Amniotic epithelial cell (primary cell): ENCODE results near the gene CNTFR.
A peak's percentile ranks its signal among the peaks of the same experiment; 100 is the strongest.

Source experiments
- DNase-seq: peaks from one replicate; pipeline ENCODE4 v3.0.0-alpha.2; 2010; ENCODE audit warnings: low read depth

CNTFR gene

DNA sequence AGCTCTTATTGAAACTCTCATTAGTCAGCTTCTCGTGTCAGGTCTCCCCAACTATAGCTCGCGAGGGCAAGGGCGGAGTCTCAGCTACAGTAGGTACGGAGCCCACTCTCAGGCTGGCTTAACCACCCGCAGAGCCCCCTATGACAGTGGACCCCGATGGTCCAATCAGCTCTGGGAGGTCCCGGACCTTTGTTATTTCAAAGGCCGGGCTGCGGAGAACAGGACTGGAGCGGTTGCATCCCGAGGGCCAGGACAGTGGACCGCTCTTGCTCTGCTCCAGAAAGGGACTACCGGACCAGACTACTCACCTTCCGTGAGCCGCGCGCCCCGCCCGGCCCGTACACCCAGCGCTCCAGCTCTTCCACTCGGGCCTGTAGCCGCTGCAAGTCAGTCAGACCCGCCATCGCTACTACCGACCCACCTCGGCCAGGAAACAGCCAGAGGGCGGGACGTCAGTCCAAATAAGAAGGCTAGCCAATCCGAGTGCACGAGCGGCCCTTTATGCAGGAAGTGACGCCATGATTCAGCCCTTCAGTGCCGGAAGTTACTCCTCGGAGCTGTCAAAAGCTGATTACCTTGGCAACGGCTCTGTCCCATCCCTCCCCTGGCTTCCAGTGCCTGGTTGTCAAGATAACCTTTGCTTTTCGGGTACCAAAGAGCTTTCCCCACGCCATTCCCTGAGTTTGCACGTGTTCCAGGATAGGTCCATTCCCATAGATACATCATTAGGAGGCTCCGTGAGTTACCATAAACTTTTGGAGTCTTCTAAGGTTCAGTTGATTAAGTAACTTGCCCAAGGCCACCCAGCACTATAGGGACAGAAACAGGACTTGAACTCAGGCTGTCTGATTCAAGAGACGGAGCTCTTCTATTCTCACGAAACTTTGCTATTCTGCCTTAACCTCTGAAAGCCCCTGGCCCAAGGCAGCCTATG, 30.8 kb upstream of the CNTFR start, which contains the start of gene DCTN3:
TSS of gene DCTN3 (minus strand) at position 435 of the 934 bp plus-strand sequence. CDS start at position 404, 31 bp downstream.
- DNase-seq: peak; percentile 93

DNA sequence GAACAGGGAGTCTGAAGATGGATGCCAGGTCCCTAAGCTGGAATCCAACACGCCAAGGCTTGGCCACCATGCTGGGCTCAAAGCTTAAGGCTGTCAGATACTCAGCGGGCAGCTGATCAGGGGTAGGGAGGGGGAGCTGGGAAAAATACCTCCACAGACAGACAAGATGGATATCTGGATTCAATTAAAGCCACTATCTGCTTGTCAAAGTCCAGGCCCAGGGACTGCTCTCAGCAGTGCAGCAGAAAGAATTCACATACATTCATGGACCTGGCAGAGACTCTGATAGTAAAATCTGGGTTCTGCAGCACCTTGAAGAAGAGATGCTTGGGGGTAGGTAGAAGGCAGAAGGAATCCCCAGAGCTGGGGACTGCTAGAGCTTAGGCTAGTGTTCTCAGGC, 25.6 kb upstream of the CNTFR start:
- DNase-seq: no peak

DNA sequence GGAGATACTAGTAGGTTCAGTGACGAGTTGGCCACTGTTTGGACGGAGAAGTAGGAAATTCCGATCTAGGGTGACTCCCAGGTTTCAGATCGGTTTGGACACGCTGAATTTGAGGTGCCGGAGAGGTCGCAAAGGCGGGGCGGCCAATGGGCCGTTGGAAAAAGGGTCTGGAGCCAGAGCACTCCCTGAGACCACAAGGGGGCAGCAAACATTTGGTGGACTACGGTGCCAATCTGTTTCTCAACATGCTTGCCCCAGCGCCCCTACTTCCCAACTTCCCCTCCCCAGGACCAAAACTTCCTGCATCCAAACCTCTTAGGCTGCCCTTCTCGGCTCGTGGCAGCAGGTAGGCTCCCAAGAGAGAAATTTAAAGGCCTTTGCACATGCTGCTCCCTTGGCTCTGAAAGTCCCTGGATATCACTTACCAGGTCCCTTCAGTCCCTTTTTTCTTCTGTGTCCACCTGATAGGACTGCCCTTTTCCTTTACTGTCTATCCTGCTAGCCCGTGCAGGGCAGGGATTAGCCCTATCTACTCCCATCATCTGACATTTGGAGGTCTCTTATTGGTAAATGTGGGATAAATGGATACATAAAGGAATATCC, 23.4 kb upstream of the CNTFR start:
- peak; percentile 60 for DNase-seq

DNA sequence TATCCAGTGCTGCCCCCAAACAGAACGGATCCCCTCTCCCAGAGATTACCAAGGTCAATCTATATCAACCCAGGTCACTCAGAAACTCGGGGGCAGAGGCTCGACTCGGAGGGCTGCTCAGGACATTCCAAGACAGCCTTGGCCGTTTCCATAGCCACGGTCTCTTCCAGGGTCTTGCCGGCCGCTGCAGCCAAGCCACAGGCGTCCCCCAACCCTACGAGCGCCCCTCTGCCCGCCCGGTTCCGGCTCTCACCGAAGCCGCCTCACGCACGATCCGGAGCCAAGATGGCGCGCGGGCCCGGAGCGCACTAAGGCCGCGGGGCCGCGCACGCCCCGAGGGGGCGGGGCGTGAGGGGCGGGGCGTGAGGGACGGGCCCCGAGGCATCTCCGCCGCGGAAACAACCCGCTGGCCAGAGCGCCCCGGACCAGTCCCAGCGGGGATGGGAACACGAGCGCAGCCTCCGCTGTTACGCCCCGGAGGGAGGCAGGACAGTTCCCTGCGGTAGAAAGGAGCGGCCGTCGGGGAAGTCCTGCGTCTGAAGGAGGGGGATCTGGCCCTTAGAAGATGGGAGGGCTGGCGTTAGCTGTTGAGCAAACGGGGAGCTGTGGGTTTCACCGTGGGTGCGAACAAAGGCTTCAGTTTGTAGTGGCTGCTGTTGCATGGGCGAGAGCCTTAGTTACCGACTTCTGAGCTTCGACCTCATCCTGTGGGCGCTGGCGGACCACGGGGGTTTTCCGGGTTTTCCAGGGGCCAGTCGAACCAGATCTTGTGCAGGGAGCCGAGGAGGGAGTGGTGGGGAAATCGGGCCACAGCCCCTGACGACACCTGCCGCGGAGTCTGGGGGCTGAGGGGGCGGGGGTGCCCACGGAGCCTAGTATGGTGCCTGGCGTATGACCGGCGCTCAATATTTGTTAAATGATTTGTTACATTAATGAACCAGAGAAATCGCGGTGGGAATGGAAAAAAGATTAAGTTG, 22.6 kb upstream of the CNTFR start, which contains the start of gene RPP25L:
TSS of gene RPP25L (minus strand) at position 287 of the 977 bp plus-strand sequence. CDS start 801 bp downstream, outside the sequence.
- peak; percentile 72 for DNase-seq

DNA sequence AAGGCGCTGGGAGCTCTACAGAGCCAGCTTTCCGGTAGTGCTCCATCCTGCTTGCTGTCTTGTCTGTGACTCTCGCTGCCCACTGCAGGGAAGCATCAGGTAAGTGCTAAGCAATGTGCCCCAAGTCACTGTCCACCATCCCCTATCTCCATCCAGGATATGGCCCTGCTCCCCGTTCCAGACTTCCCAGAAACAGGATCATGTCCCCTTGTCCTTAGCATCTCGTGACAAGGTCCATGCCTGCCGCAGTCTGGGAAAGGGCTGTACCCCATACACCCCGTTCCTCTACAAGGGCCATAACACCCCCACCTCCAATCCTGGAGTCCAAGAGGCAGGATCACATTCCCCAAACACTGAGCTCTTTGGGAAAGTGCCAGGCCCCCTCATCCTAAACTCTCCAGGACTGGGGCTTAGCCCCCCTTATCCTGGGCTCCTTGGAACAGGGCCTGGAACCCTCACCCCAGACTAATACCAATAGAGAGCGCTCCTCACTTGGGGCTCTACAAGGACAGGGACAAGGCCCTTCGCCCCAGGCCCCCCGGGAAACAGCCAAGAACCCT, 21.8 kb upstream of the CNTFR start:
- no peak for DNase-seq

DNA sequence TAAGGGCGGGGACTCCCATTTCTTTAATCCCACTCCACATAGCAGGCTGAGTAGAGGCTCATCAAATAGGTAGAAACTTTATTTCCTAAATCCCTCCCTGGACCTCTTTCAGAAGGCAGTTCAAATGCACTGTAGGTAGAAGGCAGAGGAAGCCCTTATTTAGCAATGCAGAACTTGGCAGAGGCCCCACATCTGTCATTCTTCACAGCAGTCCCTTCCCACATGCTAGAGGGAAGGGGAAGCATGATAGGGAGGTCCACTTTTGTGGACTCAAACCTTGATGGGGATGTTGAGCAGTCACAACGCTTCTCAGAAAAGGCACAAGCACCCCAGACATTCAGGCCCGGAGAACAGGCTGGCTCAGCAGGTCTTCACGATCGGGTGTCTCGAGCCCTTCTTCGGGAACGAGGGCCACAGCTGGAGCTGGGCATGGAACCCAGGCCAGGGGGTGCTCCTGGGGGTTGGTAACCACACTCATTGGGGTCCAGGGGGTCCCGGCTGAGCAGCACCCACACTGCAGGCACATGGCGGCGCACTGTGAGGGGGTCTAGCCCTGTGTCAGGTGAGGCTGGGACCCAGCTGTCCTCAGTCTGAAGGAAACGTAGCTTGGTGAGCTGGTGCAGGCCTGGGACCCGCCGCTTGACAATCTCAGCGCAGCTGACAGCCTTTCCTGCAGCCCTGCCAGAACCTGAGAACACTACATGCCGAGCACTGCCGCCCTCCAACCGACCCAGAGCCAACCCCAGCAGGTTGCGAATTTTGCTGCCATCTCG, 21.1 kb upstream of the CNTFR start:
- peak; percentile 16 for DNase-seq

DNA sequence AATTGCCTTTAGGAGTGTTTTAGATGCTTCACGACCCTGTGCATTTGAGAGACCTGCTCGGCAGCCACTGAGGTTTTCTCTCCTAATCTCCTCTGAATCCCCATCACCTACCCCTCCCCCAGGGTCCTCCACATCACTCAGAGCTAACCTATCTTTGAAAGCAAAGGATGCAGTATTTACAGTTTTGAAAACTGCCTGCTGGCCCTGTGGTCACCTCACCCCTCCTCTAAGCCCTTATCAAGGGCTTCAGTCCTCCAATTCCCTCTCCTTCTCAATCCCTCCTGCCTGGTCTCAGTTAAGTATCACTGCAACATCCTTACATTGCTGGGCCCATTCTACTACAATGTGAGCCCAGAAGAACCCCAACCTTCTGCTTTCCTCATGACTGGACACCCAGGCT, 17.8 kb upstream of the CNTFR start:
- no peak for DNase-seq

DNA sequence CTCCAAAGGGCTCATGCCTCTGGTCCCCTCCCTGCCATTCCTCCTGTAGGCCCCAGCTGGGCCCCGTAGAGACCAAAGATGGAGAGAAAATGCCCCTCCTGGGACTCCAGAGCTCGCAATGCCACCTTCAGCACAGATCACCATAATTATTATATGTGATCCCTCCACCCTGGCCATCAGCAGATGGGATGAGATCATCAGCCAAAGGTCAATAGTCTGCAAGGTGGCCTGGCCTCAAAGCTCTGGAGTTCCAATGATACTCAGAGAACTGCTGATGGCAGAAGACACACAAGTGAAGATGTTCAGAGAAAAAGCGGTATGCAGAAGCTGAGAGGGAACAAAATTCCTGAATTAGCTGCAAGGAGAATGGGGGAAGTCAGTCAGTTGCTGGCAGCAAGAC, 17.4 kb upstream of the CNTFR start:
- DNase-seq: no peak

DNA sequence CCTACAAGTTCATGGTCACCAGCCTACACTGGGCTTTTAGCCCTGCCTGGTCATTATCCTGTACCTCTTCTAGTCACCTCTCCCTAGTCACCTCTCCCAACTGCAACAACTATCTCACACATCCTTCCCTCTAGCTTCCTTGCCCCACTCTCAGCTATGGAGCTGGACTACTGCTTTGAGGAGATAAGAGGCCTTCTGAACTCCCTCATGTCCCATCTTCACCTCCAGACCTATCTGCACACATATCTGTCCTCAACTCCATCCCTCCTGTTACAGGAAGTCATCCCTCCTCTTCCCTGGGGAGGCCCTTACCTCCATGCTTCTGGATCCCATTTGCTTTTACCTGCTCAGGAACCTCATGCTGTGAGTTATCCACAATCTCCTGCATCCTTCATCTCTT, 16.7 kb upstream of the CNTFR start:
- DNase-seq: no peak

DNA sequence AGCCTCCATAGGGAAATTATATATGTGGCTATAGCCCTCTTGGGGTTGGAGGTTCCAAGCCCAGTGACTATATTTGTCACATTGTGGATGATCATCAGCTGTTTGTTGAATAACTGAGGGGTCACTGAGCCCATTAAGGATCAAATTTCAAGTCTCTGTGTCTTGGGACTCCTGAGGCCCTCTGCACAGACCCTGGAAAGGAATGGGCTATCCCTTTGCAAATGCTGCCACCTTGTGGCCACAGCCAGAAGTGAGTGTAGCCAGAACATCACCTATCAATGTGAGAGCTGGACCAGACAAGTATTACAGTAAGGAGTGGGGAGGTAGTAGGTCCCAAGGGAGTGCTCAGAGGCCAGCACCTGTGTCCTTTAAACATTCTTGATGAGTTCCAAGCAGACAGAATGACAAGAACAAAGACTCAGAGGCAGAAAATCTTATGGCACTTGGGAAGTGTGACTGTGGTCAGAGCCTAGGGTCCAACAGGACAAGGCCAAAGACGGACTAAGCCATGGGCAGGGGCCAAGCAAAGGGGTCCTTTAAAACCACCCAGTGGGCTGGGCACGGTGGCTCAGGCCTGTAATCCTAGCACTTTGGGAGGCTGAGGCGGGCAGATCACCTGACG, 14.2 kb upstream of the CNTFR start:
- peak; percentile 54 for DNase-seq

DNA sequence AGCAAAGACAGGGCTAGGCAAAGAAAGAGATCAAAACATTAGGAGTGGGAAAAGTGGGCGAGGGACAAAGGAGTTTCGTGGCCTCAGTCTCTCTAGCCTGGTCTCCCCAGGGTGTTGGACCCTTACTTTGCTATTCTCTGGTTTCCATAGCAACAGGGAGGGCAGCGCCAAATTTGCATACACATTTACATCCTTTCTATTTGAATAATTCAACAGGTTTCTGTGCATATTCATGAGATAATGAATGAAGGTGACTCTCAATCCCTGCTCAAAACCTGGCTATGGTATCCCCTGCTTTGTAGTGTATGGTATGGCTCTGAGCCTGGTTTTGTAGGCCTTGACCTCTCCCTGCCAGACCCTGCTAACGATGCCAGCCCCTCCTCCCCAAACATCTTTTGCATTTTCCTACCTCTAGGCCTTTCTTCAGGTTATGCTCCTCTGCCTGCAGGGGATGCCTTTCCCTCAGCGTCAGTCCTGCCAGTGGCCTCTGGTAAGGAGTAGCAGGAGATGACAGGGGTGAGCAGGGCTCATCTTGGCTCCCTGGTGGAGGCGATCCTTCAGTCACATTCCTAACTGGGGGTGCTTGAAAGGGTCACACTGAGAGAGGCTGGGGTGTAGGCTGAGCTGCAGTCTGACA, 12.5 kb upstream of the CNTFR start:
- DNase-seq: no peak

DNA sequence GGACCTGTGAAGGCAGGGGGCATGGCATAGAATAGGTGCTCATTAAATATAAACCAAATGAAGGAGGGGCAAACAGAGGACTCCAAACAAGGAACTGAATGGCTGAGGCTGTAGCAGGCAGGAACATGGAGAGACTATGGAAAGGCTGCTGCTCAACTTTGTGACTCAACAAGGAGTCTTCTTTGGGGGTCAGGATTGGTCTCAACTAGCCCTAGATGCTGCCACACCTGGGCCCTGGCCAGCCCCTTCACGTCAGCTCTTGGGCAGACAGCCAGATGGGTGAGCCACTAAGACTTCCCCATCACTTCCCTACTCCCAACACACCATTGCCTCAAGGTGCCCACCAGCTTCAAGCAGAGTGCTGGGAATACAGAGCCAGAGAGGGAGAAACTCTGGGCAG, 11.4 kb upstream of the CNTFR start:
- no peak for DNase-seq

DNA sequence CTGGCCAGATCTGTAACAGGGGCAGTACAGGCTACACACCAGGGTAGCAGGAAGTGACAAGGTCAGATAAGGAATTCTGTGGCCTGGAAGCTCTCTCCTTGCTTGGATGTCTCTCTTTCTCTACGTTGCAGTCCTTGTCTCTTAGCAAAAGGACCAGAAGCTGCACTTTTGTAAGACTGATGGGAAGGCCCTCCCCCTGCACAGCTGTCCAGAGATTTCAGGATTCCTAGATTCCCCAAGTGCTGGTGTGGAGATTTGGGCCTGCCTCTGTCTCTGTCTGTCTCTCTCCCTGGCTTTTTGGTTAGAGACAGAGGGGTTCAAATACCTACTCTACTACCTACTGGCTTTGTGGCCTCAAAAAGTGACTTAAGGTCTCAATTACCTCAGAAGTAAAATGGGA, 10.0 kb upstream of the CNTFR start:
- no peak for DNase-seq

DNA sequence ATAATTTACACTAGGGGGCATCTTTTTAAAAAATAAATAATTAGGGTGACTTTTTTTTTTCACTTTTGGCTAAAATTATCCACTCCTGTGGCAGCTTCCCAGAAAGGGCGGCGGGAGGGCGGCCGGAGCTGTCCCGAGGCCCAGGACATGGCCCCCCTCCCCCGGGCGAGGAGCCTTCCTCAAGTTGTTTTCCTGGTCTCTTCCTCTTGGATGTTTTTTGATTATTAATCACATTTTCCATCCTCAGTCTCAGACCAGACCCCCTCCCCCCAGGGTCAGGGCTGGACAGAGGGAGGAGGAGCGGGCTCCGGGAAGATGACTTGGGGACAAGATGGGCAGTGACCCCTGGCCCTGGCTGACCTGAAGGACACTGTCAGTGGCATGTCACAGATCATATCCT, 4.7 kb upstream of the CNTFR start:
- no peak for DNase-seq

DNA sequence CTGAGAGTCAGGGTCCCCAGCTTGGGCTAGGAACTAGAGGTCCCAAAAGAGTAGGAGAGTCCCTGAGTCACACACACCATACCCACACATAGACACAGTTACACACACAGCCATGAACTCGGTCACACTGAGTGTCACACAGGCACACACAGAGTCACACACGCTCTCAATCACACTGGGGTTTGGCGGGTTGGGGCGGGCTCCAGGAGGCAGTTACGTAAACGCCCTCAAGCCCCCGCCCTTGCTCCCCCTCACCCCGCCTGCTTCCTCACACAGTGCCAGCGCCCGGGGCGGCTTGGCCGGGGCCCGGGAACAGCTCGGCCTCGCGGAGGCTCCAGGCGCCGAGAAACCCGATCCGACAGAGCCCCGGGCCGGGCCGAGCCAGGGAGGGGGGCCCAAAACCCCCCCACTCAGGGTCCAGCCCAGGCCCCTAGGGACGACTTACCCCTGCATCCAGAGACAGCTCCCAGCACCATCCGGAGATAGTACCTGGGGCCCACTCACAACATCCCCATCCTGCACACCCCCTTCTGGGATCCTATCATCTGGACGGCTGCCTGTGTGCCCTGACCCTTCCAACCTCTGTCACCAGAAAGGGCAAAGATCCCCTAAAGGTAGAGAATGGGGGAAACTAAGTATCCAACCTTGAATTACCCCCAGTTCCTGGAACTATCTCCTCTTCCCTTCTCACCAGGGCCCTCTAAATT, 3.5 kb upstream of the CNTFR start:
- no peak for DNase-seq

DNA sequence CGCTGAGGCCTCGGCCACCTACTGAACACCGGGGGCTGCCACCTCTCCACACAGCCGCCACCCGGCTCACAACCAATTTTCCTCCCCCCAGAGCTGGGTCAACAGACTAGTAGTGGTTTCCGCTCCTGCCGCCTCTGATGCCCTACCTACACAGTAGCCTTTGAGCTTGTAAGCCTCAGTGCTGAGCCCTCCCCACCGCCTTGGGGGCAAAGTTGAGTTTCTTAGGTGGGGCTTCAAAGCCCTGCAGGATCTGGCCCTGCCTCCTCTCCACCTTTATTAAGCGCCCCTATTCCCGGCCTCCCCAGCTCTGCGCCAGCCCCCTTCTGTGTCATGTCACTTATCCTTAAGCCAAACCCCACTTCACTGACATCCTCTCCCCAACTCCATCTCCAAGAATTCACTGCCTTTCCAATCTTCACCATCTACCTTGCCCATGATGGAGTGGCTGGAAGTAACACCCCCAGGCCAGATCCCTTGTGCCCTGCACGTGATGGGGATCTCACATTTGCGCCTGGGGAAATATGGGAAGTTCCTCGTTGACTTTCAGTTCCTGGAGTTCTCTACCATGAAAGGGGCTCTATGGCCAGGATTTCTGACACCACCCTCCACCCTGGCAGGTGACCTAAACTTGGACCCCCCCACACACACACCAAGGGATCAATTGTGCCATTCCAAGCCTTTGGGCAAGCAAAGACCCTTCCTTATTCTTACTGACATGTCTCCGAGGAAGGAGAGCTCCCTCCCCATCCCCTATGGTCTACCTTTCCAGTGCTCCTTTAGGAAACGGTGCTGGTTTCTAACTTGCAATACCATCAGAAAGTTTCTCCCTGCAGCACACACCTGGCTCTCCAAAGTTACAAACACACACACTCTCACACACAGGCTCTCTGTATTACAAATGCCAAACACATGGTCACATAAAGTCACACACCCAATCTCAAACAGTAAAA, 2.7 kb upstream of the CNTFR start:
- no peak for DNase-seq

DNA sequence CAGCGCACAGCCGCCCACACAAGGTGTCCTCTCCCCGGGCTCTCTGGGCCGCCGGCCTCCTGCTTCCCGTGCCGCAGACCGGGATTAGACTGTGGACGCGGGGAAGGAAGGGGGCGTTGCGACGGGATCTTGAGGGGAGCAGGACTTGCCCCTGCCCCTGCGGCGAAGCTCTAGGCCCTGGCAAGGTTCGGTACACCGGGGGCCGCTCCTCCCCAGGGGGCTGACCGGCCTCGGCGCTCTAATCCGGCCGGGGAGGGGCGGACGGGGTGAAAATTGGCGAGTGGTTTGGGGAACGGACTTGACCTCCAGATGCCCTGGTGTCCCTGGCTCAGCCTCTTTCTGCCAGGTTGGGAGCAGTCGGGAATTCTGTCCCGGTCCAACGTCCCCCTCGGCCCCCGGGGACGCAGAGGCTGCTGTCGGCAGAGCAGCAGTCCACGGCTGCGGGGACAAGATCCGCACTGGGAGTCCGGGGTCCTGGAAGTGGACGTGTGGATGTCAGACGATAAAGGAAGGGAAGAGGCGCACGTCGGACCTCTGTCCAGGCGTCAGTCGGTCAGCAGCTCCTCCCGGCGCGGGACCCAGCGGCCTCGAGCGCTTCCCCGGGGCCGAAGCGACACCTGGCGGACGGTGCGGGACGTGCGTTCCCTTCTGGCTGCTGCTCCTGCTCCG, 1.9 kb upstream of the CNTFR start:
- DNase-seq: peak; percentile 54
